Muscle layer of duodenum (tissue), 2 donors: ENCODE results near the gene GSG1.

Source experiments
- H3K27ac ChIP-seq: one replicate; pipeline ENCODE4 v1.7.0; 2013; ENCODE audit warnings: mild to moderate bottlenecking, low read length
- H3K27me3 ChIP-seq: one replicate; pipeline ENCODE4 v1.7.0; 2013; ENCODE audit warnings: low read depth, mild to moderate bottlenecking, control low read depth, low read length
- H3K36me3 ChIP-seq, 2 donors: one replicate each; pipeline ENCODE4 v1.7.0; 2013; ENCODE audit warnings: low read length in 2 of 2, control low read depth in 1 of 2, mild to moderate bottlenecking in 1 of 2; ENCODE audit not compliant: insufficient read depth in 2 of 2, control insufficient read depth in 1 of 2
- H3K4me1 ChIP-seq, 2 donors: one replicate each; pipeline ENCODE4 v1.7.0; 2013; ENCODE audit warnings: low read length in 2 of 2, mild to moderate bottlenecking in 2 of 2, control low read depth in 1 of 2, moderate library complexity in 1 of 2; ENCODE audit not compliant: insufficient read depth in 2 of 2, control insufficient read depth in 1 of 2
- H3K4me3 ChIP-seq, 2 donors: one replicate each; pipeline ENCODE4 v1.7.0; 2013; ENCODE audit warnings: low read length in 2 of 2, low read depth in 1 of 2, mild to moderate bottlenecking in 1 of 2
- H3K9me3 ChIP-seq, 2 donors: one replicate each; pipeline ENCODE4 v1.7.0; 2013; ENCODE audit warnings: low read length in 2 of 2, control low read depth in 1 of 2, mild to moderate bottlenecking in 1 of 2; ENCODE audit not compliant: control insufficient read depth in 1 of 2
- donor health status: healthy.

The GSG1 gene

GRCh38 chr12:13117029-13117428 lies 13.6 kb upstream of the GSG1 start:
- Histone ChIP-seq H3K4me3 (no peak overlapping the region), H3K9me3 (no peaks in the 10 kb centered on the region), H3K4me1 (no peaks in the 10 kb centered on the region), H3K27me3 (no peaks in the 10 kb centered on the region), H3K36me3 (no peaks in the 10 kb centered on the region), H3K27ac (no peak overlapping the region)

DNA sequence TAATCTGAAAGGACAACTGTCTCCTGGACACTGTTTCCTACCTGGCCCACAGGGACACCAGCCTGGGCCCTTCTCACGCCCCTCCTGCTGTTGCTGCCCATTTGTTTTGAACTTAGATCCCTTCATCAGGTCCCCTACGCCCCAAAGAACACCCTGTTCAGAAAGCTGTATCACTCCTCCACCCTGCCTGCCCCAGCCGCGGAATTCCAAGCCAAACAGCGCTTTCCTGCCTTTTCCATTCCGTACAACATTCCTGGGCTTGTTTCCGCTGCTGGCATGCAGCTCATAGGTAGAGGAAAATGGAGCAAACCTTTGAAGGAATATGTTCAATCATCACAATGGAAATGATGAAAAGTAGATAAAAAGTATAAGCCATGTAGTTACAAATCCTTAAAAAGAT lies 12.8 kb upstream of the GSG1 start:
- no peaks in the 10 kb centered on the region for H3K4me1 ChIP-seq
- H3K27me3 ChIP-seq, result no peaks in the 10 kb centered on the region
- H3K27ac ChIP-seq, result no peak overlapping the region
- no peak overlapping the region for H3K4me3 ChIP-seq
- H3K36me3 ChIP-seq, result no peaks in the 10 kb centered on the region
- no peaks in the 10 kb centered on the region for H3K9me3 ChIP-seq

DNA sequence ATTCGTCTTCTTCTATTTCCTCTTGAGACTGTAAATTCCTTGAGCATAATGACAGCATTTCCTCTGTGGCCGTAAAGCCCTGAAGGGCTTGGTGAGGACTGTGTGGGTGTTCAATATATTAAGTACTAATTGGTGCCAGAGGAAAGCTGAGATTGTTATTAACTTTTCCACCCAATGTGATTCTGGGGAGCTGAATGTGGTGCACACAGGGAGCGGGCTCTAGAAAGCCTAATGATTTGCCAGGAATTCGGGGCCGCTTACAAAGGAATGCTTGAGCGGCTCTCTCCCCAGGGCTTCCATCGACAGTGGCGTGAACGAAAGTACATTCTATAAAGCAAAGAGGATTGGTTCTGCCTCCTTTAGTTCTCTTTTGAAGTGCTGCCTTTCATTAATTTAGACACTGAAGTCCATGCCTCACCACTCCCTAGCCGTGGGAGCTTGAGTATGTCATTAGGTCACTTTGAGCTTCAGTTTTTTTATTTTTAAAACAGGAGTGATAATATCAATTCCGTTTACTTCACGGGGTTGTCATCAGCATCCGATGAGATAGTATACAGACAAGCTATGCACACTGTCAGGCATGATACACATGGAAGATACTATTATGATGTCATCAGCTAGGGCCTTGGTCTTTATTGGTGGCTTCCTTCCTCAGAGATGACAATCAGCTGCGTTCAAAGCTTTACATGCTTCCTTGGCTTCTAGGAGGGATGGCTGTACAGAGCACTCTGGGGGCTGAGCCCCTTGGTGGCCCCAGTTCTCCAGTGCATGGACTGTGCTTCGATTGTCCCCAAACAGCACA lies 11.0 kb upstream of the GSG1 start:
- Histone ChIP-seq H3K27ac (no peak overlapping the region), H3K9me3 (no peaks in the 10 kb centered on the region), H3K4me3 (no peak overlapping the region), H3K4me1 (no peaks in the 10 kb centered on the region), H3K36me3 (no peaks in the 10 kb centered on the region), H3K27me3 (no peaks in the 10 kb centered on the region)

DNA sequence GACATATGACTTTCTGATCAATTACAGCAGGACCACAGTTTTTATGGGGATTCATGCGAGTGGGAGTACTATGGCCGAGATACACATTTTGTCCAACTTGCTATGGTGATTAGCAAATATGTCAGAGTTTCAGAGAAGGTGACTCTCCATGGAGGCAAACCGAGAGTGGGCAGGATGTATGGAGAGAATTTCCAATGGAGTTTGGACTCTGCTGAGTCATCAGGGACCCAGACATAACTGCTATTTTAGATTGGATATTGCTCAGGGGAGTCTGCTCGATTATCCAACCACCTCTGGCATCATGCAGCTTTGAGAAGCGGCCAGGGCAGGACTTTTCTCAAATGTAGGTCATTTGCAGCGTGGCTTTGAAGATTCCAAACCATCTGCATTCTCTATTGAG lies 9.5 kb upstream of the GSG1 start:
- Histone ChIP-seq H3K27ac (no peak overlapping the region), H3K4me1 (no peaks in the 10 kb centered on the region), H3K4me3 (no peak overlapping the region), H3K9me3 (no peaks in the 10 kb centered on the region), H3K36me3 (no peaks in the 10 kb centered on the region), H3K27me3 (no peaks in the 10 kb centered on the region)

DNA sequence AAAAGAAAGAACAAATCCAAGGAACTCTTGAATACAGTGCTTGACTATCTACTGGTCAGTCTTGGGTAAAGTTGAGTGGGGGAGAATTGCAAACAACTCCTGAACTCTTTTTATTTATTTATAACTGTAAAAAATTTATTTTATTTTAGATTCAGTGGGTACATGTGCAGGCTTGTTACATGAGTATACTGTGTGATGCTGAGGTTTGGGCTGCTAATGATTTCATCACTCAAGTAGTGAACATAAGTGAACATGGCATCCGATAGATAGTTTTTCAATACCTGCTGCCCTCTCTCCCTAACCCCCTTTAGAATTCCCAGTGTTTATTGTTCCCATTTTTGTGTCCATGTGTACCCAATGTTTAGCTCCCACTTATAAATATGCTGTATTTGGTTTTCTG lies 3.2 kb upstream of the GSG1 start:
- Histone ChIP-seq H3K27ac (no peak overlapping the region), H3K4me3 (no peak overlapping the region), H3K4me1 (peaks cover 0 to 4% of the 10 kb centered on the region in 2 donors), H3K27me3 (no peaks in the 10 kb centered on the region), H3K9me3 (no peaks in the 10 kb centered on the region), H3K36me3 (peaks cover 0 to 3% of the 10 kb centered on the region in 2 donors)

- no peak overlapping the region for H3K27ac ChIP-seq
- H3K36me3 ChIP-seq, result peaks cover 0 to 8% of the 10 kb centered on the region in 2 donors
- H3K4me3 ChIP-seq, result no peak overlapping the region
- no peaks in the 10 kb centered on the region for H3K27me3 ChIP-seq
- H3K9me3 ChIP-seq, result no peaks in the 10 kb centered on the region
- peaks cover 0 to 6% of the 10 kb centered on the region in 2 donors for H3K4me1 ChIP-seq
Observed at GRCh38 chr12:13105781-13106180, 2.3 kb upstream of the GSG1 start.

GRCh38 chr12:13104409-13104808 lies 942 bp upstream of the GSG1 start:
- H3K27ac ChIP-seq, result no peak overlapping the region

GRCh38 chr12:13102461-13103195 lies 839 bp downstream of the GSG1 start:
- no peaks in the 10 kb centered on the region for H3K27me3 ChIP-seq
- H3K4me1 ChIP-seq, result peaks cover 0 to 23% of the 10 kb centered on the region in 2 donors
- H3K4me3 ChIP-seq, result no peak overlapping the region
- peaks cover 0 to 17% of the 10 kb centered on the region in 2 donors for H3K36me3 ChIP-seq
- H3K9me3 ChIP-seq, result no peaks in the 10 kb centered on the region
- H3K27ac ChIP-seq, result peak overlapping the region; percentile 83

More at GRCh38 chr12:13104409-13104808, 942 bp upstream of the GSG1 start:
- Histone ChIP-seq H3K36me3 (peaks cover 0 to 11% of the 10 kb centered on the region in 2 donors), H3K4me3 (no peak overlapping the region), H3K4me1 (peaks cover 0 to 13% of the 10 kb centered on the region in 2 donors), H3K9me3 (no peaks in the 10 kb centered on the region), H3K27me3 (no peaks in the 10 kb centered on the region)

- Histone ChIP-seq H3K27me3 (no peaks in the 10 kb centered on the region), H3K36me3 (peaks cover 0 to 17% of the 10 kb centered on the region in 2 donors), H3K4me1 (peaks cover 0 to 23% of the 10 kb centered on the region in 2 donors), H3K4me3 (peak overlapping the region; percentile 52 to 55), H3K9me3 (no peaks in the 10 kb centered on the region), H3K27ac (peak overlapping the region; percentile 83)
Observed at GRCh38 chr12:13101821-13102375, 1.6 kb downstream of the GSG1 start.

DNA sequence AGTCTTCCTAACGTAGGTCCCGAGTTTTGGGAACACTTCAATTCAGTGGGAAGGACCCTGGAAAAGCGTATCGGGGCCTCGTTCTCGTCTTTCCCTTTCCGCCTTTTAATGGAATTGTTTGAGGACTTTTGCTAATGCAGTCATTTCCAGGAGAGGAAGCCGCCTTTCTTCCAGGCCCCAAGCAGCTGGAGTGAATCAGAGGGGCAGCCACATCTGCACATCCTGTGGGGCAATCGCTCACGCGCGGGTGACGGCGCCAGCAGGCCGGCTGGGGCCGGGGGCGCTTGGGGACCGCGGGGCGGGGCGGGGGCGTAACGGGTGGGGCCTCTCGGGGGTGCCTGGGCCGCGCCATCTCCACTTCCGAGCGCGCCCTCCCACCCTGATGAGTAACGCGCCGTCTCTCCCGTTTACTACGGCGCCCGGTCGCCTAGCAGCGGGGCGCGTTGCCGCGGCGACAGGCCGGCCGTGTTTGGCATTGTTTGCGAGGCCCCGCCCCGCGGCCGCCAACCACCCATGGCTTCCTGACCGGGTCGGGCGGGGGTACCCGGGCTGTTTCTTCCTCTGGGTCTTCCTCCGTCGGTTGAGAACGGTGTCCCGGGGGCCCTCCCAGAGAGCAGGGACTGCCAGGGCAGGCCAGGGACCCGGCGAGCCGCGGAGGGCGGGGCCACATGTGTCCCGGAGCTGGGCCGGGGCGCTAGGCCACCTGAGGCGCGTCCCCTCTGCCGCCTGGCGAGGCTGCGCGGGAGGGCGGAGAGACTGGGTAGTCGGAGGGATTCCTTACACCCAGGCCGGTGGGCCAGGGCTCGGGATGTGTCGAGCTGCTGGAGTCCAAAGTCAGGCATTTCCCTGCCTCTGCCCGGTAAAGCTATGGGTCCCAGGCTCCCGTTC lies 2.3 kb downstream of the GSG1 start:
- peak overlapping the region; percentile 52 to 55 for H3K4me3 ChIP-seq
- peak overlapping the region; percentile 93 for H3K27ac ChIP-seq
- H3K27me3 ChIP-seq, result no peaks in the 10 kb centered on the region
- H3K36me3 ChIP-seq, result peaks cover 0 to 17% of the 10 kb centered on the region in 2 donors
- no peaks in the 10 kb centered on the region for H3K9me3 ChIP-seq
- peaks cover 0 to 23% of the 10 kb centered on the region in 2 donors for H3K4me1 ChIP-seq

DNA sequence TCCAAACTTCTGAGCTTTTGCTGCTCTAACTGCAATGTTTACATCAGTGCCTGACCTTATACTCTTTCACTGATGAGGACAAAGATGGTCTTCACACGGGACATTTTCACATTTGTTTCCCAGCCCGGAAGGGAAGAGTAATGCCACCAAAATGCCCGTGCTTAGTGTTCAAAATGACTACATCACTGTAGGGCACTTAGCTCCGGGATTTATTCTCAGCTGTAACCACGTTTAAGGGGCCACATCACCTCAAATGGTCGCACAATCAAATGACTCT lies 2.9 kb downstream of the GSG1 start:
- Histone ChIP-seq H3K4me1 (peaks cover 0 to 23% of the 10 kb centered on the region in 2 donors), H3K27ac (peak overlapping the region; percentile 93), H3K36me3 (peaks cover 0 to 17% of the 10 kb centered on the region in 2 donors), H3K4me3 (peak overlapping the region in 1 of 2 donors; percentile 52), H3K9me3 (no peaks in the 10 kb centered on the region), H3K27me3 (no peaks in the 10 kb centered on the region)
